K562 (cell line): Measurements from ENCODE around the gene ZGLP1. TPM values are rescaled to one million over a fixed set of nuclear protein-coding genes. Genes with fewer than 3 reads are reported as not detected.

Source experiments
- ATAC-seq: fragments of 200-7000 bp; cut with Tn5 transposase; 3 replicates; pipeline ENCODE4 v1.9.1; 2020; ENCODE audit warnings: moderate library complexity
- BruUV-seq: library from RNA; stranded (reverse); fragments of 400-500 nt; replicated peaks from 2 replicates; lab custom pipeline; 2021; lab: Mats Ljungman, UMichigan
- CTCF ChIA-PET: fragments of 300-600 bp; formaldehyde crosslinking; extraction: SDS; loops from one replicate; lab custom pipeline; 2021; ENCODE audit warnings: low intra/inter-chr PET ratio; lab: Yijun Ruan, JAX
- POLR2A ChIA-PET: fragments of 300-600, 350-650 bp; sonication (Branson Sonifier 250); formaldehyde crosslinking; extraction: SDS; loops from one replicate; lab custom pipeline; 2021; ENCODE audit warnings: antibody characterized with exemption, inconsistent platforms; lab: Yijun Ruan, JAX
- DNase-seq, 4 experiments: peaks; one replicate each; pipeline versions ENCODE4 v3.0.0 to v3.0.0-alpha.2; 2011 to 2018; ENCODE audit warnings: low spot score in 3 of 4, mixed read lengths in 3 of 4; ENCODE audit errors: extremely low read depth in 1 of 4
- FAIRE-seq: peaks from 2 replicates; lab custom pipeline; 2011; peaks lifted over from hg19 to GRCh38; lab: Jason Lieb, UNC
- H2AFZ ChIP-seq: 2 replicates; pipeline ENCODE4 v1.6.0; 2011; ENCODE audit warnings: low read depth, low read length, control low read depth, inconsistent platforms
- H3K27ac ChIP-seq: fragments of 200-600 bp; 3 replicates; pipeline ENCODE4 v1.8.0; 2011; ENCODE audit warnings: low read depth, mild to moderate bottlenecking, control low read depth, inconsistent platforms, low read length, moderate library complexity, mixed read lengths; ENCODE audit errors: extremely low read depth
- H3K27me3 ChIP-seq, 2 experiments: fragments of 300-600 bp in 1 of 2; 2 replicates in 1 of 2; 3 replicates in 1 of 2; pipeline versions ENCODE4 v1.6.0 to v1.8.0; 2011; ENCODE audit warnings: inconsistent platforms in 2 of 2, low read length in 2 of 2, mild to moderate bottlenecking in 1 of 2, mixed read lengths in 1 of 2, moderate library complexity in 1 of 2; ENCODE audit not compliant: control insufficient read depth in 2 of 2, insufficient read depth in 2 of 2
- H3K36me3 ChIP-seq: fragments of 300-600 bp; 3 replicates; pipeline ENCODE4 v1.8.0; 2011; ENCODE audit warnings: mild to moderate bottlenecking, low read length, inconsistent platforms; ENCODE audit not compliant: control insufficient read depth, insufficient read depth
- H3K4me1 ChIP-seq, 2 experiments: fragments of 200-600 bp in 1 of 2; replicated peaks in 1 of 2; 2 replicates in 1 of 2; 3 replicates in 1 of 2; pipeline versions ENCODE4 v1.5.1 to v1.8.0; 2011; ENCODE audit warnings: inconsistent platforms in 2 of 2, low read length in 2 of 2, mild to moderate bottlenecking in 1 of 2, mixed read lengths in 1 of 2, moderate library complexity in 1 of 2; ENCODE audit not compliant: control insufficient read depth in 2 of 2, insufficient read depth in 2 of 2
- H3K4me2 ChIP-seq: 2 replicates; pipeline ENCODE4 v1.6.1; 2011; ENCODE audit warnings: low read length, control low read depth, inconsistent platforms, mixed read lengths; ENCODE audit not compliant: insufficient read depth
- H3K4me3 ChIP-seq: fragments of 200-600 bp; sonication (generic), shearing (Covaris generic); 2 replicates; pipeline ENCODE4 v1.5.1; 2016; ENCODE audit warnings: control low read depth, inconsistent platforms
- H3K79me2 ChIP-seq: fragments of 200-600 bp; 3 replicates; pipeline ENCODE4 v1.8.0; 2011; ENCODE audit warnings: low read length, inconsistent platforms; ENCODE audit not compliant: control insufficient read depth, insufficient read depth
- H3K9ac ChIP-seq, 2 experiments: 2 replicates each; pipeline versions ENCODE4 v1.6.0 to v1.6.1; 2011; ENCODE audit warnings: low read depth in 2 of 2, low read length in 2 of 2, control low read depth in 1 of 2, inconsistent platforms in 1 of 2, mild to moderate bottlenecking in 1 of 2, mixed read lengths in 1 of 2; ENCODE audit not compliant: insufficient read depth in 1 of 2
- H3K9me1 ChIP-seq: one replicate; pipeline ENCODE4 v1.6.0; 2011; ENCODE audit warnings: inconsistent platforms, mild to moderate bottlenecking, low read length, moderate library complexity; ENCODE audit not compliant: control insufficient read depth, insufficient read depth
- H3K9me3 ChIP-seq: replicated peaks from 2 replicates; pipeline ENCODE4 v1.5.1; 2011; ENCODE audit warnings: low read depth, low read length, inconsistent platforms; ENCODE audit not compliant: control insufficient read depth, insufficient read depth
- H4K20me1 ChIP-seq: replicated peaks from 2 replicates; pipeline ENCODE4 v1.6.1; 2011; ENCODE audit warnings: low read length, inconsistent platforms, mixed read lengths; ENCODE audit not compliant: control insufficient read depth, insufficient read depth
- RBFOX2 ChIP-seq: fragments of 200-400 bp; formaldehyde crosslinking; IDR thresholded peaks from 2 replicates; pipeline ENCODE4 v1.6.1; 2017; ENCODE audit warnings: low read depth, mild to moderate bottlenecking, low read length, moderate library complexity
- ZNF121 ChIP-seq: sonication (generic); formaldehyde crosslinking; conservative IDR thresholded peaks from 2 replicates; pipeline ENCODE4 v1.8.0; 2022; ENCODE audit warnings: missing genetic modification reagents
- WGBS: fragments of 100-300 bp; shearing (Covaris generic); methylation state at CpG from one replicate; pipeline ENCODE4 v1.1.6; 2016; ENCODE audit warnings: low coverage, mixed read lengths; ENCODE audit not compliant: insufficient coverage; ENCODE audit errors: missing lambda C conversion rate; 5-methylcytosine and 5-hydroxymethylcytosine counted together
- in situ Hi-C: fragments of 300-500 bp; cut with MboI; formaldehyde crosslinking; loops from 4 replicates; pipeline ENCODE4 v1.15.0; 2018; ENCODE audit warnings: inconsistent platforms, mixed read lengths
- intact Hi-C: fragments of 100-400 bp; cut with micrococcal nuclease; formaldehyde crosslinking; loops from 2 replicates; pipeline ENCODE4 v1.14.2; 2022
- polyA plus RNA-seq, 8 experiments: library from polyadenylated mRNA; depleted of rRNA in 4 of 8; stranded (reverse) in 5 of 8; unstranded in 3 of 8; fragments of >200 nt; fragmentation: Nextera tagmentation in 2 of 8; fragmentation: Illumina TruSeq in 1 of 8; extraction: Ambion mirVana in 2 of 8; extraction: Trizol in 1 of 8; gene quantifications; 2 replicates each; pipeline versions ENCODE4 v1.2.1 to v1.2.3, GENCODE V29; 2011 to 2014; ENCODE audit warnings: inconsistent platforms in 1 of 8, missing spikeins in 1 of 8
- total RNA-seq, 7 experiments: library from RNA; depleted of rRNA in 6 of 7; stranded (reverse); fragments of >200 nt in 6 of 7; fragmentation: Illumina TruSeq in 2 of 7; extraction: Trizol in 2 of 7; gene quantifications; 2 replicates each; pipeline versions ENCODE4 v1.2.1 to v1.2.3, GENCODE V29; 2011 to 2021; ENCODE audit warnings: low replicate concordance in 1 of 7
- TF ChIP-seq, protein P1 (sequence below), 3 experiments: fragments of 200-800 bp in 1 of 3; sonication (Bioruptor generic) in 1 of 3; sonication (generic) in 1 of 3; formaldehyde crosslinking in 1 of 3; IDR thresholded peaks; 2 replicates each; pipeline versions ENCODE4 v1.6.1 to v1.8.0; 2016 to 2022; ENCODE audit warnings: mild to moderate bottlenecking in 2 of 3, missing compliant biosample characterization in 2 of 3, missing genetic modification characterization in 2 of 3, missing genetic modification reagents in 1 of 3

Gene ZGLP1
- total and polyA plus RNA-seq, 9 of the 15 experiments (the other 6 are each of a cell fraction or from before 2014, with no cell fraction given), result 0.24 to 4.5 (median 2.2) TPM

DNA sequence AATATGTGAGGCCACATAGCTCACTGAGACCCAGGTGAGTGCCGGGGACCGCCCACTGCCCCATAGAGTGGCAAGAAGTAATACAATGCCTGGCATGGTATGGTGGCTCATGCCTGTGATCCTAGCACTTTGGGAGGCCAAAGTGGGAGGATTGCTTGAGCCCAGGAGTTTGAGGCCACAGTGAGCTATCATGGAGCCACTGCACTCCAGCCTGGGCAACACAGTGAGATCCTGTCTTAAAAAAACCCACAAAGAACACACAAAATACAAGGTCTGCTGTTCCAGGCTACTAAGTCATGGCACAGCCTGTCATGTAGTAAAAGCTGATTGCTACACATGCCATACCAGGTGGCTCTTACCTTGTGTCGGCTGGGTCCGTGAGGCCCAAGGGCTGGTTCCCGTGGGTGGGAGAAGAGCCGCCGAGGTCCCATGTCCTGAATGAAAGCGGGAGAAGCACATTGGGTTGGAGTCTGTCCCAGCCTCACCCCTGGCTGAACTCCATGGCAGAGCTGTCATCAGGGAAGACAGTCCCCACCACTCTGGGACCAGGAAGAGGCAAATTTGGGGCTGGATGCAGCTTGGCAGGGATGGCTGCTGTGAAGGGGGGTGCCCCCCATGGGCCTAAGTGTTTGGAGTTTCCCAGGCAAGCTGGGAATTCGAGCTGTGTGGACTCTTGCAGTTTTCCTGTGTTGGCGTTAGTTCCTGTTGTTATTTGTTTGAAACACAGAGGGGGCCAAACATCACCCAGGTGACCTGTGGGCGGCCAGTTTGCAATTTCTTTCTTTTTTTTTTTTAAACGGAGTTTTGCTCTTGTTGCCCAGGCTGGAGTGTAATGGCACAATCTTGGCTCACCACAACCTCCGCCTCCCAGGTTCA, 9.4 kb upstream of the ZGLP1 start:
- 92% methylated on average over 10 of the region's 13 CpGs for WGBS
- H3K79me2 ChIP-seq, result peaks cover 19% of the 10 kb centered on the region
- peak overlapping the region in 1 of 2 experiments; percentile 61; a peak in 2 of 4 replicates for H3K9ac ChIP-seq
- 0 out of 2 replicates have a peak, but pooled peaks cover 8% of the 10 kb centered on the region for H4K20me1 ChIP-seq
- FAIRE-seq (no peak), DNase-seq (no peak), ATAC-seq (no peak)
- no peak overlapping the region for H2AFZ ChIP-seq
- CTCF ChIA-PET, result no interaction called here
- in situ Hi-C loops (no loop called here), intact Hi-C loops (no loop called here)
- H3K4me2 ChIP-seq, result no peak overlapping the region
- no peak overlapping the region for H3K27ac ChIP-seq
- BruUV-seq, result no TSS peak
- POLR2A ChIA-PET, result interaction anchor here (0.6 to 3.3 kb wide), 6 partner anchors 8 to 387 kb away, joined by 3 to 19 read pairs (median 4); partner anchors contain the start of gene TYK2
- TF ChIP-seq ZNF121 (CRISPR knock-in tag), result peak; percentile 90
- TF ChIP-seq, protein P1, sequence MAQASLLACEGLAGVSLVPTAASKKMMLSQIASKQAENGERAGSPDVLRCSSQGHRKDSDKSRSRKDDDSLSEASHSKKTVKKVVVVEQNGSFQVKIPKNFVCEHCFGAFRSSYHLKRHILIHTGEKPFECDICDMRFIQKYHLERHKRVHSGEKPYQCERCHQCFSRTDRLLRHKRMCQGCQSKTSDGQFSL (CRISPR knock-in tag; IDR thresholded peaks at IDR 0.05), result no peak
- TF ChIP-seq, protein P1 (tag; IDR thresholded peaks at IDR 0.05), result no peak
- peak; percentile 5; the same call in 1 of the 2 replicates for TF ChIP-seq RBFOX2
- H3K36me3 ChIP-seq, result peaks cover 85% of the 10 kb centered on the region; the same call in 2 of the 3 replicates
- H3K9me1 ChIP-seq, result no peaks in the 10 kb centered on the region
- peaks cover 16 to 72% of the 10 kb centered on the region in 2 experiments for H3K4me1 ChIP-seq
- H3K27me3 ChIP-seq, result no peaks in the 10 kb centered on the region
- no peaks in the 10 kb centered on the region for H3K9me3 ChIP-seq
- H3K4me3 ChIP-seq, result no peak overlapping the region
